ENCODE measurements around the gene STRA8.

STRA8 gene

GRCh38 chr7:135299235-135299634, 65.6 kb downstream of the STRA8 start:
- in situ Hi-C loops (cut with MboI; ENCODE audit: low sequenced_read_pairs) = loop anchor here (25.0 kb wide), 1 partner anchor 263 kb away; the partner anchor contains the start of gene NUP205

- in situ Hi-C loops (cut with MboI; ENCODE audit: low sequenced_read_pairs) = no loop called here
Observed at GRCh38 chr7:135300913-135301765, 67.5 kb downstream of the STRA8 start.
